ENCODE results near the gene KATNAL1. TPM values are rescaled to one million over a fixed set of nuclear protein-coding genes. Genes with fewer than 3 reads are reported as not detected.

The KATNAL1 gene
- total RNA-seq, 1 donor from 2014 or later: 20.2 TPM

DNA sequence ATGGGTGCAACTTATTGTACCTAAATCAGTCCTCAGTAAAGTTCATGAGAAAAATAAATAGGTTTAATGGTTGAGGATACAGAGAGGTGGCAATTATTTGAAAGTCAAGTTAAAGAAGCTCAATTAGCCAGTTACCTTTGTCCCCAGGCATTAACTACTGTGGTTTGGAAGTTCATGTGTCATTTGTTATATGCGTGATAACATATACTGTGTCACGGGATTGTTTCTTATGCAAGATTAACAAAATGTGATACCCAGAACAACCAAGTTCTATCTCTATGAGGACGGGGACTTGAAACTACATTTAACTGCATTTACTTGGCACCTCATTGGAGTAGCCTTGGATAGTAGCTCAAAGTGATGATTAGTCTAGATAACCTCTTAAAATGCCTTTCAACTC is 13.9 kb upstream of the KATNAL1 start:
- Mint-ChIP-seq H3K9me3 (no peaks in the 10 kb centered on the region), H3K4me1 (ENCODE audit: unreplicated experiment) (peaks cover 10% of the 10 kb centered on the region), H3K27me3 (no peaks in the 10 kb centered on the region), H3K36me3 (peaks cover 7% of the 10 kb centered on the region), H3K4me3 (no peak overlapping the region), H3K27ac (no peak overlapping the region)
- TF ChIP-seq, protein P1, sequence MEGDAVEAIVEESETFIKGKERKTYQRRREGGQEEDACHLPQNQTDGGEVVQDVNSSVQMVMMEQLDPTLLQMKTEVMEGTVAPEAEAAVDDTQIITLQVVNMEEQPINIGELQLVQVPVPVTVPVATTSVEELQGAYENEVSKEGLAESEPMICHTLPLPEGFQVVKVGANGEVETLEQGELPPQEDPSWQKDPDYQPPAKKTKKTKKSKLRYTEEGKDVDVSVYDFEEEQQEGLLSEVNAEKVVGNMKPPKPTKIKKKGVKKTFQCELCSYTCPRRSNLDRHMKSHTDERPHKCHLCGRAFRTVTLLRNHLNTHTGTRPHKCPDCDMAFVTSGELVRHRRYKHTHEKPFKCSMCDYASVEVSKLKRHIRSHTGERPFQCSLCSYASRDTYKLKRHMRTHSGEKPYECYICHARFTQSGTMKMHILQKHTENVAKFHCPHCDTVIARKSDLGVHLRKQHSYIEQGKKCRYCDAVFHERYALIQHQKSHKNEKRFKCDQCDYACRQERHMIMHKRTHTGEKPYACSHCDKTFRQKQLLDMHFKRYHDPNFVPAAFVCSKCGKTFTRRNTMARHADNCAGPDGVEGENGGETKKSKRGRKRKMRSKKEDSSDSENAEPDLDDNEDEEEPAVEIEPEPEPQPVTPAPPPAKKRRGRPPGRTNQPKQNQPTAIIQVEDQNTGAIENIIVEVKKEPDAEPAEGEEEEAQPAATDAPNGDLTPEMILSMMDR (conservative IDR thresholded peaks at IDR 0.05): no peak
- no peak for DNase-seq (ENCODE audit: extremely low spot score, unreplicated experiment)

DNA sequence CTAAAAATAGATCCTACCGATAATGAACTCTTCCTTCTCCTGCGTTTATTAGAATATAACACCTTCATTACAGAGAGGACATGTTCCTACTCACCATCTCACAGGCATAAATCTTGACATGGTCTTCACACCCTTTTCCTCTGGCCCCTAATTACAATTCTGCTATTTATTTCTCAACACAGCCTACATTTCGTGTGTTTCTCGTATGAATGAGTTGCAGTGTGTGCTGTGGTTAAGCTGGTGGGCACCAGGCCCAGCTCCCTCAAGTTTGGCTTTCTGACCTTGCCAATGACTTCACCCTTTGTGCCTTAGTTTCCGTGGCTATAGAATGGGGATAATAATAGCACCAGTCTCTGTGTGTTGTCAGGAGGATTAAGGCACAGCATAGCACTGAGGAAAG is 12.3 kb upstream of the KATNAL1 start:
- no peaks in the 10 kb centered on the region for H3K27me3 Mint-ChIP-seq
- TF ChIP-seq, protein P1 (conservative IDR thresholded peaks at IDR 0.05): no peak
- H3K4me1 Mint-ChIP-seq (ENCODE audit: unreplicated experiment): peaks cover 10% of the 10 kb centered on the region
- peaks cover 7% of the 10 kb centered on the region for H3K36me3 Mint-ChIP-seq
- H3K9me3 Mint-ChIP-seq: no peaks in the 10 kb centered on the region
- H3K4me3 Mint-ChIP-seq: no peak overlapping the region
- H3K27ac Mint-ChIP-seq: no peak overlapping the region
- no peak for DNase-seq (ENCODE audit: extremely low spot score, unreplicated experiment)

DNA sequence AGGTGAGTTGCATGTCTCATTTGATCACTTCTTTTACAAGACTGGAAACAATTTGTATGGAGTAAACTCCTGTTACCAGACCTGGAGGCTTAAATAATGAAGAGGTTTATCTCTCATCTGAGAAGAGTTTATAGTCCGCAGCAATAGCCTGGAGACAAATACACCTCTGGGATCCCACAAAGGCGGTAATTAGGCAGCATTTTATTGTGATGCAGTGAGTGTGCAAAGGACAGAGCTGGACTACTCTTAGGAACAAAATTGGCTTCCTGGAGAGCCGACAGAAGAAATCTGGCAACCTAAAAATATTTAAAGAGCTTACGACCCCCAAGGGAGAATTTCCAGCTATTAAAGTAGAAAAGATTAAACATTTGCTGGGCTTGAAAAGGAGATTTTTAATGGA is 11.8 kb upstream of the KATNAL1 start:
- no peaks in the 10 kb centered on the region for H3K9me3 Mint-ChIP-seq
- TF ChIP-seq, protein P1 (conservative IDR thresholded peaks at IDR 0.05): no peak
- peaks cover 10% of the 10 kb centered on the region for H3K4me1 Mint-ChIP-seq (ENCODE audit: unreplicated experiment)
- H3K27me3 Mint-ChIP-seq: no peaks in the 10 kb centered on the region
- no peak for DNase-seq (ENCODE audit: extremely low spot score, unreplicated experiment)
- no peak overlapping the region for H3K27ac Mint-ChIP-seq
- peaks cover 7% of the 10 kb centered on the region for H3K36me3 Mint-ChIP-seq
- H3K4me3 Mint-ChIP-seq: no peak overlapping the region

DNA sequence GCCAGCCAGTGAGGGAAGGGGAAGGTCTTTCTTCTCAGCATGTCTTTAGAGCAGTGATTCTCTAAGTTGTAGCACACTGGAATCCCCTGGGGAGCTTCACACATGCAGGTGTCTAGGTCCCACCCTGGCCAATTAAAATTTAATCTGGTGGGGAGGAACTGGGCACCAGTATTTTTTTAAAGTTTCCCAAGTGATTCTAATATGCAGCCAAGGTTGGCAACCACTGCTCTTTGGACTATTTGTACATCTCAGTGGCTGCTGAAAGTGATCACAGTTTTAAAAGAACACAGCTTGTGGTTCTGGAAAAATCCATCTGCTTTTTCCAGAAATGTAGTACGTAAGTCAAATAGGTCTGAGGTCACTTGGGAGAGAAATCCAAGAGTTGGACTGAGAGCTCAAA is 10.7 kb upstream of the KATNAL1 start:
- no peaks in the 10 kb centered on the region for H3K9me3 Mint-ChIP-seq
- TF ChIP-seq, protein P1 (conservative IDR thresholded peaks at IDR 0.05): no peak
- no peak overlapping the region for H3K4me3 Mint-ChIP-seq
- H3K27ac Mint-ChIP-seq: no peak overlapping the region
- H3K36me3 Mint-ChIP-seq: peaks cover 1% of the 10 kb centered on the region
- no peak for DNase-seq (ENCODE audit: extremely low spot score, unreplicated experiment)
- H3K27me3 Mint-ChIP-seq: no peaks in the 10 kb centered on the region
- H3K4me1 Mint-ChIP-seq (ENCODE audit: unreplicated experiment): peaks cover 10% of the 10 kb centered on the region

DNA sequence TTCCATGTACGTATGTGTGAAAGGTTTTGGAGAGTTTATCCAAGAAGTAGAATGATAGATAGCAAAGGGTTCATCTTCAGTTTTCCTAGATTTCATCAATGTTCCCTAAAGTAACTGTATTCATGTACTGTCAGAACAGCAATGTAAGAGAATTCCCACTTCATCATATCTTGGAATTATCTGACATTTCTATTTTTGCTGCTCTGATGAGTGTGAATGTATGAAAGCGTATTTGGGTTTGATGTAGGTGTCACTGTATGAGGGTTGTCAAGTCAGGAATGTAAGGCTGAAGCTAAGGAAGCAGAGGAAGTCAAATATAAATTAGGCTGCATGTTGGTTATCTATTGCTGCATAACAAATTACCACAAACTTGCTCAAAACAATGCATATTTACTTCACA is 7.2 kb upstream of the KATNAL1 start:
- DNase-seq (ENCODE audit: extremely low spot score, unreplicated experiment): no peak
- H3K4me3 Mint-ChIP-seq: no peak overlapping the region
- no peaks in the 10 kb centered on the region for H3K27me3 Mint-ChIP-seq
- H3K27ac Mint-ChIP-seq: no peak overlapping the region
- H3K36me3 Mint-ChIP-seq: no peaks in the 10 kb centered on the region
- peaks cover 10% of the 10 kb centered on the region for H3K4me1 Mint-ChIP-seq (ENCODE audit: unreplicated experiment)
- no peaks in the 10 kb centered on the region for H3K9me3 Mint-ChIP-seq
- TF ChIP-seq, protein P1 (conservative IDR thresholded peaks at IDR 0.05): no peak

DNA sequence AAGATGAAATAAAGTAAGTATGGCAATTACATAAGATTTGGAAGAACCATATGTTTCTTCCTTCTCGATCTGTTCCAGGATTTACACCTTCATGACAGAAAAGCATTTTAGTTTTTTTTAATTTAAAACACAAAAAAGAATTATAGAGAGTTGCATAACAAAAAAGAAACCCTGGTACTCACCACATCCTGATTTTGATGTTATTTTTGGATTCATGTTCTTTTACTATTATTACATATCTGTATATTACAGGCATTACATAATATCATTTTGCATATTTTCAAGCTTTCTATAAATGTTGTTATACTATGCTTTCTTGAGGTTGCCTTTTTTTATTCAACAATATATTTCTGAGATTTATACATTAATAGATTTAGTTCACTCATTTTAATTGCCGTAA is 6.7 kb upstream of the KATNAL1 start:
- no peak overlapping the region for H3K27ac Mint-ChIP-seq

More for the DNA sequence above, 6.7 kb upstream of the KATNAL1 start:
- Mint-ChIP-seq H3K4me3 (no peak overlapping the region), H3K36me3 (no peaks in the 10 kb centered on the region), H3K4me1 (ENCODE audit: unreplicated experiment) (peaks cover 10% of the 10 kb centered on the region), H3K9me3 (no peaks in the 10 kb centered on the region), H3K27me3 (no peaks in the 10 kb centered on the region)
- no peak for DNase-seq (ENCODE audit: extremely low spot score, unreplicated experiment)
- TF ChIP-seq, protein P1 (conservative IDR thresholded peaks at IDR 0.05): no peak
